Measurements from ENCODE around the gene SLC36A3. TPM values are rescaled to one million over a fixed set of nuclear protein-coding genes. Genes with fewer than 3 reads are reported as not detected.

SLC36A3 gene
- total and polyA plus RNA-seq, 2 of the 8 experiments (the other 6 are each of a cell fraction or from before 2014, with no cell fraction given), result not detected

DNA sequence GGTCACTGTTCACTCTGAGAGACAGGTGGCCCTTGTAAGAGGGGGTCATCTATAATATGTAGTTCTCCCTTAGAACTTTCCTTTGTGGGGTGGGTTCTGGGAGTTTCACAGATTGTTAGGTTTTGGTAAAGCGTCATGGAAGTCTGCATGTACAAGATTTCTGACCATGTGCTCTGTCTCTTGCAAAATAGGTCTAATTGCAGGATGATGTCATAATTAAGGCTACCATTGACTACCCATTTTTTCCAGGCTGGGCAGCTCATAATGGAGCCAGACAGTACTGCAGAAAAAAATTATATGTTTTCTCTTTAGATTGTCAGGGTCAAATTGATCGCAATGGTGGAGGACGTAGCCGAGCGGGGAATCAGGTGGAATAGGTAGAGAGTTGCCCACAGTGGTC lies 54.3 kb downstream of the SLC36A3 start (continued):
- TF ChIP-seq CHD7 (IDR thresholded peaks at IDR 0.05; ENCODE audit: insufficient replicate concordance, low read length), result no peak
- TF ChIP-seq CBX5 (IDR thresholded peaks at IDR 0.05; ENCODE audit: low read depth, low read length), result no peak

All from H1 (cell line).